GM18511 (cell line): ENCODE measurements around the gene TRIM68.

ENCODE experiments used
- ATAC-seq: cut with Tn5 transposase; IDR thresholded peaks from one replicate; pipeline ENCODE4 v1.9.1; 2021; ENCODE audit warnings: mild to moderate bottlenecking, moderate library complexity; ENCODE audit not compliant: unreplicated experiment

The TRIM68 gene, protein sequence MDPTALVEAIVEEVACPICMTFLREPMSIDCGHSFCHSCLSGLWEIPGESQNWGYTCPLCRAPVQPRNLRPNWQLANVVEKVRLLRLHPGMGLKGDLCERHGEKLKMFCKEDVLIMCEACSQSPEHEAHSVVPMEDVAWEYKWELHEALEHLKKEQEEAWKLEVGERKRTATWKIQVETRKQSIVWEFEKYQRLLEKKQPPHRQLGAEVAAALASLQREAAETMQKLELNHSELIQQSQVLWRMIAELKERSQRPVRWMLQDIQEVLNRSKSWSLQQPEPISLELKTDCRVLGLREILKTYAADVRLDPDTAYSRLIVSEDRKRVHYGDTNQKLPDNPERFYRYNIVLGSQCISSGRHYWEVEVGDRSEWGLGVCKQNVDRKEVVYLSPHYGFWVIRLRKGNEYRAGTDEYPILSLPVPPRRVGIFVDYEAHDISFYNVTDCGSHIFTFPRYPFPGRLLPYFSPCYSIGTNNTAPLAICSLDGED

DNA sequence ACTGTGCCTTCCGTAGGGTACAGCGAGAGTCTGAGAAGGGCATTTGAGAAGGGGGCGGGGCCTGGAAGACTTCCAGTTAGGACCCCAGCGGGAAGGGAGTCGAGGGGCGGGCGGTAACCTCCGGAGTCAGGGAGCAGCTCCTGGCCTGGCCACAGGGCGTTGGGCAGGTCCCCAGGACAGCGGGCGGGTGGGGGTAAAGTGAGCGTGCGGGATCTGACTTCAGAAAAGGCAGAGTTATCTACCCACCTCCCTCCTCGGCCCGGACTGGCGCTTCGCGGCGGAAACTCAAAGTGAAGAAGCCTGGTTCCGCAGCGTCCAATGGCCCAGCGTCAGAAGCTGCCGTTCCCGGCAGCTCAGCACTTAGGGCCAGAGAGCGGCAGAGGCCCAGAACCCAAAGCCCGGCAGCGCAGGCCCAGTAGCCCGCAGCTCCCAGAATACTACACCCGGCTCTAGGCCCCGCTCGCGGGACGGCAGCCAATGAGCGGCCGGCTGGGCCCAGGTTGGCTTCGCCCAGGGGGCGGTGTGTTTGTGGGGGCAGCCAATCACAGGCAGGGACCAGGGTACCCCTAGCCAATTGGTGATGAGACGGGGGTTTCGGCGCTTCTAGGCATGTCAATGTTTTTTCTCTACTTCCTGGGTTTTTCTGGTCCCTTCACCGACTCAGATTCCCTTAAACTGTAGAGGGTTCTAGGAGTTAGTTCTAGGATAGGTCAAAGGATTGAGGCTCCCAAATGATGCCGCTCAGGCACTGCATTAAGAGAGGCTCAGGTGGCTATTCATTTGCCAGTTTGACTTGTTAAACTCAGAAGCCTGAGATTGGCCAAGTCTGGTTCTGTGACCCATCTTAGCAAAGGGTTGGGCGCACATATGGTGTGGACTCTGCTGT is at the start of gene TRIM68:
TRIM68 (minus strand) TSS at position 451 of the 886 bp plus-strand sequence. CDS start 2,727 bp downstream, outside the sequence.
- peak; percentile 99 for ATAC-seq

DNA sequence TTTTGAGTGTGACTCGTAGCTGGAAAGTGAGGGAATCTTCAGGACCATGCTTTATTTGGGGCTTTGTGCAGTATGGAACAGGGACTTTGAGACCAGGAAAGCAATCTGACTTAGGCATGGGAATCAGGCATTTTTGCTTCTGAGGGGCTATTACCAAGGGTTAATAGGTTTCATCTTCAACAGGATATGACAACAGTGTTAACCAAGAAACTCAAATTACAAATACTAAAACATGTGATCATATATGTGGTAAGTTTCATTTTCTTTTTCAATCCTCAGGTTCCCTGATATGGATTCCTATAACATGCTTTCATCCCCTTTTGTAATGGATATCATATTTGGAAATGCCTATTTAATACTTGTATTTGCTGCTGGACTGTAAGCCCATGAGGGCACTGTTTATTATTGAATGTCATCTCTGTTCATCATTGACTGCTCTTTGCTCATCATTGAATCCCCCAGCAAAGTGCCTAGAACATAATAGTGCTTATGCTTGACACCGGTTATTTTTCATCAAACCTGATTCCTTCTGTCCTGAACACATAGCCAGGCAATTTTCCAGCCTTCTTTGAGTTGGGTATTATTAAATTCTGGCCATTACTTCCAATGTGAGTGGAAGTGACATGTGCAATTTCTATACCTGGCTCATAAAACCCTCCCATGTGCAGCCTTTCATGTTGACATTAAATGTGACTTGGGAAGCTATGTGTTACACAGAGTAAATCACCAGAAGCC is 46.8 kb upstream of the TRIM68 start:
- ATAC-seq: no peak

DNA sequence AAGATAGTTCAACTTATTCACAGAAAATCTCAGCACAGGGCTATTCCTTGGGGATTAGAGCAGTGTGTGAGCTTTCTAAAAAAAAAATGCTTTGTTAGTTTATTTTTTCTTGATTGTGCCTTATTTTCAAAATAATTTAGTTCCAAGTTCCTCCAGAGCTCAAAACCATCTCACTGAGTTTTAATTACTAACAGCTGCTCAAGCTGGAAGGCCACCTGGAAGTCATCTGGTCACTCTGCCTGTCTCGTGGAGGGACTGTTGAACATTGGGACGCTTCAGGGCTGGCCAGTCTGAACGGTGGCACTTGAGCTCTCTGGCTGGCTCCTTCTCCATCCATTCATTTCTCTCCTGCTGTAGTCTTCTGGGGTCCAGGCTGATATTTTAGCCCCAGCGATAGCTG is 39.7 kb upstream of the TRIM68 start:
- no peak for ATAC-seq

DNA sequence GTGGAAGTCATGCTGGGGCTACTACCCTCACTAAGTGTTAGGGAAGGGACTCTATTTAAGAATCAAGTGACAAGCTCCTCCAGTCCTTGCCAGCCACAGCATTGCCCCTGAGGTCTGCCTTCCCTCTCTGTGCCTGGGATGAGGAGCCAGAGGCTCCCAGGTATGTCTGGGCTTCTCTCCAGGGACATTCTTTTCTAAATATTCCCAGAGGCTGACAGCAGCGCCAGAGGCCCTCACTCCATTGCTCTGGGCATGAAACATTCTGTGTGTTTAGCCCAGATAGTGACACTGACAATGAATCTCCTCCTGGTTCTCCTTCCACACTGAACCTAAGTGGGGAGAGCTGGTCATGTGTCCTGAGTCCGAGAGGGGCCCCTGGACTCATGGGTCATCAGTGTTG is 37.9 kb upstream of the TRIM68 start:
- no peak for ATAC-seq

DNA sequence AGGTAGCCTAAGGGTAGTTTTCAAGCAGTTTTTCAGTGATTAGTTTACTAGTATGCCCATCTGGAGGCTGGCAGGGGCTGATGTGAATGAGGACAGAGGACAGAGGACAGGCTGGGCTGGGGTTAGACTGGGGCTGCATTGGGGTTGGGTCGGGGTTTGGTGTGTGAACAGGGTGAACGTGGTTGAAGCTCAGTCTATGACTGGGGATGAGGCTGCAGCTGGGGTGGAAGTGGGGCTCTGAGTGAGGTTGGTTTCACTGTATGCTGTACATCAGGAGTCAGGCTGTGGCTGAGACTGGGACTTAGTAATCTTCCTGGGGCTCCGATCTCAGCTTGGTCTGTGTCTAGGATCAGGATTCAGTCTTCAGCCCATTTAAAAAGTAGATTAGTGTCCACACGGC is 36.2 kb upstream of the TRIM68 start:
- ATAC-seq: no peak

DNA sequence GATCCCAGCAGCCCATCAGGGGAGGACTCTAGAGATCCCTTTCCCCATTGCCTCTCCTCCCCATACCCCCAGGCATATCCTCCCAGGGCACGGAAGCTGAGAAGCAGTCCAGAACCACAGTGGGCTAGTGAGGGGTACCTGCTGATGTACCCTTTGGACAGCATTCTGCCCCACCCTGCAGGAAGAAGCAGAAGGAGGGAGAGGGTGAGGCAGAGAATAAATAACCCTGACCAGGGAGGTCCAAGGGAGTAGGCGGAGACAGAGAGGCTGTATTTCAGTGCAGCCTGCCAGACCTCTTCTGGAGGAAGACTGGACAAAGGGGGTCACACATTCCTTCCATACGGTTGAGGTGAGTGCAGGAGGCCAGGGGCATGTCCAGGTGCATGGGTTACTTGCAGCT is 35.7 kb upstream of the TRIM68 start, which contains the start of gene OR51E1:
OR51E1 (plus strand) TSS at position 301 of the 400 bp plus-strand sequence. CDS start 8,545 bp downstream, outside the sequence.
- ATAC-seq: no peak

DNA sequence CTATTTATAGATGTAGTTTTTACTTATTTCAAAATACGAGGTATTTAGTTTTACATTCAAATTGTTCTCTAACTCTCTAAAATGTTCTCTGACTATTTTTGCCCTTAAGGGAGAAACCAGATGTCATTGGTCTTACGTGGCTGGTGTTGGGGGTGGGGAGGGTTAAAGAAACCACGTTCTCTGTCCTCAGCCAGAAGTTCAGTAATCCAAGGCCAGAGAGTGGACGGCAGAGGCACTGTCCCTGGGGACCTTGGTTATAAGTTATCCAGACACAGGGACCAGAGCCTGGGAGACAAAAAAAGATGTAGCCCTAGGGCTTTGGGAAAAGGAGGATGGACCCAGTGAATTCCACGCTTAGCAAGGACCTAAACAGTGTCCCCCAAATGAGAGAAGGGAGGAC is 35.0 kb upstream of the TRIM68 start:
- ATAC-seq: no peak

DNA sequence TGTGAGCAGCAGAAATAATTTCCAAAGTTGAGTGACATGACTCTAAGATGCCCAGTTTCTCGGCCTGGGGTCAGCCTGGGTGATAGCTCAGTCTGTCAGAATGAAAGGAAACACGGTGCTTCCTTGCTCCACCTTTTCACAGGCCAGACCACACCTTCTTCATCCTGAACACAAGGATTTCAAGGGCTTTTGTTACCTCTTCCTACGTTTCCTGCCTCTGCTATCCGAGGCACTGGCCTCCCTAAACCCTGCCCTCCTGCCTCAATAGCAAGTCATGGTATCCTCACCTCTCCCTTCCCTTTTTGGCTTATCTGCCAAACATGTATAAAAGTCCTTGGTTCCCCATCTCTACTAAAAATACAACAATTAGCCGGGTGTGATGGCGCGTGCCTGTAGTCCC is 34.0 kb upstream of the TRIM68 start:
- ATAC-seq: no peak

DNA sequence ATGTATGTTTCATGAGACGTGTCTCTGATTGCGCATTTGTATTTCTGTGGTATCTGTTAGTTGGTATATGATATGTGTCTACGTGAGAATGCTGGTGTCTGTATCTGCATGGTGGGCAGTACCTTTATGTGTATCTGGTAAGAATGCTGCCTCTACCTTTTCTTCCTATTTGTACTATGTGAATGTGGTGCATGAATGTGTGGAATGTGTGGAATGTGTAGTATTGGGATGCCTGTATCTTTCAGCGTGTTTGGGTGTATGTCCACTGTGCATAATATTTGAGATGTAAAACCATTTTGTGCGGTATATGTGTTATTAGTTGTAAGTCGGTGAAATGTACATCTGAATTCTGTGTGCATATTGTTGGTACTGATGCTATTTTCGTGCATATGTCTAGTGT is 33.5 kb upstream of the TRIM68 start:
- ATAC-seq: no peak

DNA sequence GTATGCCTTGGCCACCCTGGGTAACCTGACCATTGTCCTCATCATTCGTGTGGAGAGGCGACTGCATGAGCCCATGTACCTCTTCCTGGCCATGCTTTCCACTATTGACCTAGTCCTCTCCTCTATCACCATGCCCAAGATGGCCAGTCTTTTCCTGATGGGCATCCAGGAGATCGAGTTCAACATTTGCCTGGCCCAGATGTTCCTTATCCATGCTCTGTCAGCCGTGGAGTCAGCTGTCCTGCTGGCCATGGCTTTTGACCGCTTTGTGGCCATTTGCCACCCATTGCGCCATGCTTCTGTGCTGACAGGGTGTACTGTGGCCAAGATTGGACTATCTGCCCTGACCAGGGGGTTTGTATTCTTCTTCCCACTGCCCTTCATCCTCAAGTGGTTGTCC is 31.9 kb upstream of the TRIM68 start:
- no peak for ATAC-seq

DNA sequence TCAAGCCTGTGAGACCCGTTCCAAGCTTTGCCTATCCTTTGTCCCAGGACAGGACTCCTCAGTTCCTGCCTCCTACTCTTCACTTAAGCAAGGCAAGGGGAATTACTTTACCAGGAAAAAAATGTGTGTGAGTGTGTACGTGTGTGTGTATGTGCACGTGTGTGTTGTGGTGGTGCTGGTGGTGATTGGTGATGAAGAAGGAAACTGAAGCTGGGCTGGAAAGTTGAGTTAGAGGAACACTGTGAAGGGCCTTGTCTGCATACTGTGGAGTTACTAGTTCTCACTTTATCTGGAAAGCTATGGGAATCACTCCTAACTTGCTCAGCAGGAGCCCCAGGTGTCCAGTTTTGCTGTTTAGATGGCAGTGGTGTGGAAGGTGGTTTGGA is 29.6 kb upstream of the TRIM68 start:
- no peak for ATAC-seq

DNA sequence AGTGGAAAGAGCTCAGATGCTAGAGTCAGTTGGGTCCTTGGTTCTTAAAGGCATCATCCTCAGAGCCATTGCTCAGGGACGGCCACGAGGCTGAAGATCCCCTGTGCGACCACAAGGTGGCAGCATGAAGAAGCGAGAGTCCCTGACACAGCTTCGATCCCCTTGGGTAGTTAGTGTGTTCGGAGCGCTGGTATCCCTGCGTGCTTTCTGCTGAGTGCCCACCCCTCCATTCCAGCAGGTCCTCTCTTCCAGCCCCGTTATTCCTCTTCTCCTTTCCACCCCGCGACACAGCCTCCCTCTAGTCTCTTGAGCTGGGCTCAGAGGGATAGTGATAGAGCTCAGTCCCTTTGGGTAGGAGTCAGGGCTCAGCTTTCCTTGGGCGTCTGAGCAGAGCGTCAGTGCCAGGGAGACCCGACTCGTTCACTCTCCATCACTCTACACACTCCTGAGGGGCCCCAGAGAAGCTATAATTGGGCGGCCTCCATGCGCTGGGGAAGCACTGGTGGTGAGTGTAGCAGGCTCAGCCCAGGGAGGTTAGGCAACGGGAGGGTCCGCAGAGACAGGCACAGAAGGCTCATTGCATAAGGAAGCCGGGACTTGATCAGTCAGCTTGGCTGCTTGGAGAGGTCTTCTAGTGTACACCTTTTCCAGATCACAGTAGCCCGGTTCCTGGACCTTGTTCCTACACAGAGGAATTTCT is 29.1 kb upstream of the TRIM68 start, which contains the start of gene OR51D1:
OR51D1 (plus strand) TSS at position 516 of the 700 bp plus-strand sequence. CDS start 2,314 bp downstream, outside the sequence.
- ATAC-seq: peak; percentile 98

DNA sequence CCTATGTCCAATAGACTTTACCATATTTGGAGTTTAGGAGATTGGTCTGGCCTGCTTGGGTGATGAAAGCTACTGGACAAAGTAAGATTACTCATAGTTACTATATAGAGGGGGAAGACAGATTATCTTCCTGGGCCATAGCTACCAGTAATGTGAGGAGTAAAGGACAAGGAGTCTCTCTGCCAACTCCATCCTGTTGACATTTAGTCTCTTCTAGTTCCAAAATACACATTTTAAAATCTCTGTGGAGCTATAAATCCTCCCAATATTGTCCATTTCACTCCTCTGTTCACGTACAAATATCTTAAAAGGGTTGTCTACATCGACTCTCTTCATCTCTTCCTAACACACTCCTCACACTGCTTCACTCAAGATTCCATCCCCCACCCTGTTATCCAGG is 28.1 kb upstream of the TRIM68 start:
- no peak for ATAC-seq

DNA sequence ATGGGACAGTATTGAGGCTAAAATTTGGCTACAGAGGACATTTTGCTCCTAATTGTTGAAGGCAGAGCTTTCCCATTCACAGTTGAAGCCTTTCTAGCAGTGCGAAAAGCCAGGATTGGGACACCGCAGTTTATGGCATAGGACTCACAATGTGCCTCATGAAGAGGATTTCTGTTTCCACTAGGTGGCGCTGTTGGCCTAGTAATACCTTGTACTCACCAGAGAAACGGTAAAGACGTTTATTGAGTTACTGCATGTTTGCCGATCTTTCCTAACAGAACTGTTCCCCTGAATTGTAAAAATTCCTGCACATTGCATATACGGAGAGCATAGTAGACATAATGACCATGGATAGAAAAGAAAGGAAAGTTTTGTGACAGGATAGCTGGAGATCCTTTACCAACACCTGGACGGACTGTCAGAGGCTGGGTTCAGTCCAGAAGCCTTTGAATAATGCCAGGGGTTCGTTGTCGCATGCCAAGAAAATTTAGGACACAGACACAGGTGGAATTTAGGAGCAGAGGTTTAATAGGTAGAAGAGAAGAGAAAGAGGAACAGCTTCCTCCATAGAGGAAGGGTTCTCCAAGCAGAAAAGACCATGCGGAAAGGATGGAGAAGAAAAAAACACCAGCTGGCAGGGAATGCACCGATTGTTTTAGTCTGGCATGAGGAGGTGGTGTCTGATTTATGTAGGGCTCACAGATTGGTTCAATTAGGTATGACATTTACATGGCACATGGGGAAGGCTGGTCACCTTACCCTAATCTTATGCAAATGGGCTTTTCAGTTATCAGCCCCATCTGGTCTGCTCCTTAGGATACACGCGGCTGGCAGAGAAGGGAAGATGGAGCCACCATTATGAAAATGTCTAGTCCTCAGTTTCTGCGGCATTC is 18.4 kb upstream of the TRIM68 start:
- no peak for ATAC-seq

DNA sequence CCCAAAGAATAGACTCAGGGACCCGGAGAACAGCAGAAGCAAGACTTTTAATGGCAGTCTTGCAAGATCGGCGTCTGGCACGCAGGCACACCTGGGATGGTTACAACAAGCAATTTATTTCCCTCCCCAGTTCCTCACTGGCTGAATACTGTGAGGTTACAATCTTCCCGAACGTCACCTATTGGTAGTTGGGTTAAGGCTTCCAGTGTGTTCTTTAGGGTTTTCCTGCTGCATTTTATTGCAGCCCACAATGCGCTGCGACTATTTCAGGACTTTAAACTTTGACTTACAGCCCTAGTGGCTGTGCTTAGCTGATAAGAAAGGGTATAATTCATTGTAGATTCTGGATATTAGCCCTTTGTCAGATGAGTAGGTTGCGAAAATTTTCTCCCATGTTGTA is 11.5 kb upstream of the TRIM68 start:
- ATAC-seq: no peak

DNA sequence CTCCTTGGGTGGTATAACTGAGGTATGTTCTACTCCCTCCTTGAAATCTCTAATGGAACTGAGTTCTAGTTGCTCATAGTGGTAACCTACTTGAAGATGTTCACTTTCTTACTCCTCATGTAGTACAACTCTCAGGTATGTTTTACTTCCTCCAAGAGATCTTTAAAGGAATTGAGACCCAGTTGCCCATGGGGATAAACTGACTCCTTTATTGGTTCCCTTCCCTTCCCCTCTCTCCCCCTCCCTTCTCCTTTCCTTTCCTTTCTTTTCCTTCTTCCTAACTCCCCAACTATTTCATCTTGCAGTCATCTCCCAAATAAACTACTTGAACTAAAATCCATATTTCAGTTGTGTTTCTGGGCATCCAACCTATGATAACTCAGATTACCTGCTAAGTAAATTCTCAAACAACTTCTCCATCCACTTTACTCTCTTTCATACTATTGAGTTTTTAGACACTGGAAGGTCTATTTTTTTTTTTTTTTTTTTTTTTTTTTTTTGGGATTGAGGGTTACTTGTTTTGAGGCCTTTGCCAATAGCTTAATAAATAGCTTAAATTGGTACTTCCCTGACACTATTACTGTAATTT is 7.9 kb upstream of the TRIM68 start:
- ATAC-seq: no peak

DNA sequence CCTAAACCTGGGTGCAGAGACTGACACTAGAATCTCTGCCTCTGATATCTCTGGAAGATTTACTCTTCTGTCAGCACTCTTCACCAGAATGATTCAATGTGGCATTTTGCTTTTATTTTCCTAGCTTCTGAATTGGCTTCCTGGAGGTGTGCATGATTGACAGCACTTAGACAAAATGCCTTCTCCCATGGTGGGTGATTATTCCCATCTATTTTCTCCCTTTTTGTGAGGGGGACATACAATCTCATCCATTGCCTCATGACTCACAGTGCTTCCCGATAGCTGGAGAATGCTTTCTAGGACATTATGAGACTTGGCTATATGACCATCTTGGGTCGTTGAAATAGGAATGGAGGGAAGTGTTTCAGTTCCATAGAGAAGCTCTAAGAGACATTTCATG is 4.0 kb upstream of the TRIM68 start:
- ATAC-seq: no peak

DNA sequence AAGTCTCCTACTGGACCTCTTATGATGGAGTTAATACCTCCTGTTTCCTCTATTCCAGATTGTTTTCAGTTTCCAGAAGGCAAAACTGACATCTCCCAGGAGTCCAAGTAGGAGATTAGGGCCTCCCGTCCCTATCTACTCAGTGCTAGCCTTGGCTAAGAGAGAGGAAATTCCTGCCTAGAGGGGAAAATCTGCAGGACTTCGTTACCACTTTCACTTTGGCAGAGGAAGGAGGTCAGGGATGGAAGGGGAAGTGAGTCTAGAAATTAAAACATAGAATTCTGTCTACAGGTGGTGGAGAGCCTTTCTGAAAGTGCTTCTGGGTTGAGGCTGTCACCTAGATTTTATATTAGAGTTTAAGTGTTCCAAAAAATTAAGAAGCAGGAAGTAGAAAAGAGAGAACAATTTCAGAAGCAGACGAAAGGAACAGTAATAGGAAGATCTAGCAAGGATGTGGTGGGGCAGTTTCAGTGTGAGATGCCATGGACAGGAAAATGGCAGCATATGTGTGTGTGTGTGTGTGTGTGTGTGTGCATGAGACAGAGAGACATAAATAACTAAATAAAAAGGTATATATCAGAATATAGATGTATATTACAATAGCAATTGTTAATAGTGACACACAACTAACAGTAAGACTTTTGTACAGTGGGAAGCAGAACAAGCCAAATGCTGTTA is 2.4 kb upstream of the TRIM68 start:
- ATAC-seq: no peak
